Astrocyte (in vitro differentiated cells and primary cell): Measurements from ENCODE around the gene NUFIP2.
"Not testable (repeated sequence)": the region's sequence is repeated elsewhere in the genome, so short reads cannot be mapped to it uniquely, and the experiment has no call there.

Source experiments
- EZH2 ChIP-seq: IDR thresholded peaks from 2 replicates; pipeline ENCODE4 v1.6.1; 2012; ENCODE audit warnings: mild to moderate bottlenecking, low read length, inconsistent platforms; ENCODE audit not compliant: insufficient read depth
- TF ChIP-seq, protein P1 (sequence below): IDR thresholded peaks from 2 replicates; pipeline ENCODE4 v1.5.1; 2011; ENCODE audit warnings: low read depth, mild to moderate bottlenecking, inconsistent platforms, low read length, moderate library complexity; ENCODE audit not compliant: insufficient read depth

DNA sequence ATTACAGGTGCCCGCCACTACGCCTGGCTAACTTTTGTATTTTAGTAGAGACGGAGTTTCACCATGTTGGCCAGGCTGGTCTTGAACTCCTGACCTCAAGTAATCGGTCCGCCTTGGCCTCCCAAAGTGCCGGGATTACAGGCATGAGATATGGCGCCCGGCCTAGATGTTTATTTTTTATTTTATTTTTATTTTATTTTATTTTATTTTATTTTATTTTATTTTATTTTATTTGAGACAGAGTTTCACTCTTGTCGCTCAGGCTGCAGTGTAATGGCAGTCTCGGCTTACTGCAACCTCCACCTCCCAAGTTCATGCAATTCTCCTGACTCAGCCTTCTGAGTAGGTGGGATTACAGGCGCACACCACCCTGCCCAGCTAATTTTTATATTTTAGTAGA lies 72.6 kb downstream of the NUFIP2 start:
- TF ChIP-seq, protein P1, sequence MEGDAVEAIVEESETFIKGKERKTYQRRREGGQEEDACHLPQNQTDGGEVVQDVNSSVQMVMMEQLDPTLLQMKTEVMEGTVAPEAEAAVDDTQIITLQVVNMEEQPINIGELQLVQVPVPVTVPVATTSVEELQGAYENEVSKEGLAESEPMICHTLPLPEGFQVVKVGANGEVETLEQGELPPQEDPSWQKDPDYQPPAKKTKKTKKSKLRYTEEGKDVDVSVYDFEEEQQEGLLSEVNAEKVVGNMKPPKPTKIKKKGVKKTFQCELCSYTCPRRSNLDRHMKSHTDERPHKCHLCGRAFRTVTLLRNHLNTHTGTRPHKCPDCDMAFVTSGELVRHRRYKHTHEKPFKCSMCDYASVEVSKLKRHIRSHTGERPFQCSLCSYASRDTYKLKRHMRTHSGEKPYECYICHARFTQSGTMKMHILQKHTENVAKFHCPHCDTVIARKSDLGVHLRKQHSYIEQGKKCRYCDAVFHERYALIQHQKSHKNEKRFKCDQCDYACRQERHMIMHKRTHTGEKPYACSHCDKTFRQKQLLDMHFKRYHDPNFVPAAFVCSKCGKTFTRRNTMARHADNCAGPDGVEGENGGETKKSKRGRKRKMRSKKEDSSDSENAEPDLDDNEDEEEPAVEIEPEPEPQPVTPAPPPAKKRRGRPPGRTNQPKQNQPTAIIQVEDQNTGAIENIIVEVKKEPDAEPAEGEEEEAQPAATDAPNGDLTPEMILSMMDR, result not testable (repeated sequence)
- not testable (repeated sequence) for TF ChIP-seq EZH2
